Measurements from ENCODE around the gene EDC3.
A peak's percentile ranks its signal among the peaks of the same experiment; 100 is the strongest.
"Not testable (repeated sequence)": the region's sequence is repeated elsewhere in the genome, so short reads cannot be mapped to it uniquely, and the experiment has no call there.

The EDC3 gene

DNA sequence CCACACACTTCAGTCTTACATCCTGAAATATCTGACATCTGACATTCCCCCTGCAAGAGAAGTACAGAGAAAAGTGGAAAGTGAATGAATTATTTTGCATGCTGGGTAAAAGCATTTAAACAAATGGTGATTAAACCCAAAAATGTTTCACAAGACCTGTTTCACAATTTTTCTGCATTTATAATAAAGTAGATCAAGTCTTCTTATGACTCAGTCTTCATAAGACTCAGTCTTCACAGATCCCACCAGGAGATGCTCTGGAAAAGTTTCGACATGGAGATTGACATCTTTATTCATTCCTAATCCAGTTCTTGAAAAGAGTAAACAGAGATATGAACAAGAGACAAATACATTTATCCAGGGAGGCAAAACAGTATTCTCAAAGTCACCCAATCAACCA is 13.2 kb upstream of the EDC3 start:
- peak; percentile 26 for DNase-seq

- no peak for DNase-seq
Observed at GRCh38 chr15:74696808-74697207, 984 bp upstream of the EDC3 start.

GRCh38 chr15:74696398-74696729 is 540 bp upstream of the EDC3 start:
- DNase-seq, result no peak

GRCh38 chr15:74692327-74692726 is 3.5 kb downstream of the EDC3 start:
- peak; percentile 21 for DNase-seq

DNA sequence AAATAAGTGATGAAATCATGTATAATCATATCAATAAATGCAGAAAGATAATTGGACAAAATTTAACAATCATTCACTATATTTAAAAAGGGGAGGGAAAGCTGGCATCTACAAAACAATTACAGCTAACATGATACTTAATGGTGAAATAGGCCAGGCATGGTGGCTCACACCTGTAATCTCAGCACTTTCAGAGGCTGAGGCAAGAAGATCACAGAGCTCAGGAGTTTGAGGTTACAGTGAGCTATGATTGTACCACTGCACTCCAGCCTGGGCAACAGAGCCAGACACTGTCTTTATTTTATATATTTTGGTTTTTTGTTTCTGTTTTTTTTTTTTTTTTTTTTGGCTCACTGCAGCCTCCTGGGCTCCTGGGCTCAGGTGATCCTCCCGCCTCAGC is 12.1 kb downstream of the EDC3 start:
- no peak for DNase-seq

DNA sequence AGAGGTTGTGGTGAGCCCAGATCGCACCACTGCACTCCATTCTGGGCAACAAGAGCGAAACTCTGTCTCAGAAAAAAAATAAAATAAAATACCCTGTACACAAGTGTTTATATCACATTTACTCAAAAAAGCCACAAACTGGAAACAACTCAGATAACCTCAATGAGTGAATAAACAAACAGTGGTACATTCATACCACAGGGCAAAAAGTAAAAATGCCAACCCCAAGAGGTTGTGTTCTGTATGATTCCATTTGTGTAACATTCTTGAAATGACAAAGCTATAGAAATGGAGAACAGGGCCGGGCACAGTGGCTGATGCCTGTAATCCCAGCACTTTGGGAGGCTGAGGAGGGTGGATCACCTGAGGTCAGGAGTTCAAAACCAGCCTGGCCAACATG is 12.9 kb downstream of the EDC3 start:
- DNase-seq, result no peak

DNA sequence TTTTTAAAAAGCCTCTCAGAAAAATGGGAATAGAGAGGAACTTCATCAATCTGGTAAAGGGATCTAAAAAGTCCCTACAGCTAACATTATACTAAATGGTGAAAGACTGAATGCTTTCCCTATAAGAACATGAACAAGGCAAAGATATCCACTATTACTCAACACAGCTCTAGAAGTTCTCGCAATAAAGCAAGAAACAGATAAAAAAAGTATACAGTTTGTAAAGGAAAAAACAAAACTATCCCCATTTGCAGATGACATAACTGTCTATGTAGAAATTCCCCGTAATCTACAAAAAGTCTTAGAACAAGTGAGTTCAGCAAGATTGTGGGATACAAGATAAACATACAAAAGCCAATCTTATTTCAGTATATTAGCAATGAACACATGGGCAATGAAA is 15.4 kb downstream of the EDC3 start:
- no peak for DNase-seq

DNA sequence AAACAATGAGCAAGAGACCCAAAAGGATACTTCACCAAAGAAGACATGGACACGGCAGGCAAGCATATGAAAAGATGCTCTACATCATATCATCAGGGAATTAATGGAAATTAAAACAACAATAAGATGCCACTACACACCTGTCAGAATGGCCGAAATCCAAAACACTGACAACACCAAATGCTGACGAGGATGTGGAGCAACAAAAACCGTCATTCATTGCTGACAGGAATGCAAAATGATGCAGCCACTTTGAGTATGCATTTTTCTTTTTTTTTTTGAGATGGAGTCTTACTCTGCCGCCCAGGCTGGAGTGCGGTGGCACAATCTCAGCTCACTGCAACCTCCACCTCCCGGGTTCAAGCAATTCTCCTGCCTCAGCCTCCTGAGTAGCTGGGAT is 19.0 kb downstream of the EDC3 start:
- no peak for DNase-seq

- no peak for DNase-seq
Observed at GRCh38 chr15:74674161-74674560, 21.7 kb downstream of the EDC3 start.

- DNase-seq, result no peak
Observed at GRCh38 chr15:74669627-74670026, 26.2 kb downstream of the EDC3 start.

DNA sequence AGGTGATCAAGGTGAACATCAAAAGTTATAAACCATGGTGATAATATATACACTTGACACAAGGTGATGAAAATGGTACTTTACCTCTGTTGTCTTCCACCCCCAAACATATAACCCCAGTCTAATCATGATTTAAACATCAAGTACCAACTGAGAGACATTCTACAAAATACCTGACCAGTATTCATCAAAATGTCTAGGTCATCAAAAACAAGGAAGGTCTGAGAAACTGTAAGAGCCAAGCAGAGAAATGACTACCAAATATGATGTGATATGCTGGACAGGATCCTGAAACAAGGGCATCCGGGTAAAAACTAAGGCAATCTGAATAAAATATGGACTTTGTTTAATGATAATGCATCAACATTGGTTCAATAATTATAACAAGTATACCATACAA is 27.8 kb downstream of the EDC3 start:
- DNase-seq, result no peak

DNA sequence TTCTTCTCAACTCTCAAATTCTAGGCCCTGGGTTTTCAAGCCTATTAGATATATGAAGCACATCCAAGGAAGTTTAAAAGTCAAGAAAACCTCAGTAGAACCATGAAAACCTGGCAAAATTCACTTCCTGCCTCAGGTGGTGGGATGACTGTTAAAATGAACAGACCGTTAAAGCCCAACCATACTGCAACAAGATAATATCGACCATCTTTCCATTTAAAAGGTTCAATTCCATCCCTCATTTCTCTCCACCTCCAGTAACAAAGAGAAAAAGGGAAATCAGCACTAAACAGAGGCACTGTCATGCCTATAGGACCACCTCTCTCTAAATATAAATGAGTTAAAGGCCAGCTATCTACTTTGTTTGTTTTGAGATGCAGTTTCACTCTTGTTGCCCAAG is 31.2 kb downstream of the EDC3 start:
- no peak for DNase-seq

- DNase-seq, result no peak
Observed at GRCh38 chr15:74664028-74664616, 31.7 kb downstream of the EDC3 start.

DNA sequence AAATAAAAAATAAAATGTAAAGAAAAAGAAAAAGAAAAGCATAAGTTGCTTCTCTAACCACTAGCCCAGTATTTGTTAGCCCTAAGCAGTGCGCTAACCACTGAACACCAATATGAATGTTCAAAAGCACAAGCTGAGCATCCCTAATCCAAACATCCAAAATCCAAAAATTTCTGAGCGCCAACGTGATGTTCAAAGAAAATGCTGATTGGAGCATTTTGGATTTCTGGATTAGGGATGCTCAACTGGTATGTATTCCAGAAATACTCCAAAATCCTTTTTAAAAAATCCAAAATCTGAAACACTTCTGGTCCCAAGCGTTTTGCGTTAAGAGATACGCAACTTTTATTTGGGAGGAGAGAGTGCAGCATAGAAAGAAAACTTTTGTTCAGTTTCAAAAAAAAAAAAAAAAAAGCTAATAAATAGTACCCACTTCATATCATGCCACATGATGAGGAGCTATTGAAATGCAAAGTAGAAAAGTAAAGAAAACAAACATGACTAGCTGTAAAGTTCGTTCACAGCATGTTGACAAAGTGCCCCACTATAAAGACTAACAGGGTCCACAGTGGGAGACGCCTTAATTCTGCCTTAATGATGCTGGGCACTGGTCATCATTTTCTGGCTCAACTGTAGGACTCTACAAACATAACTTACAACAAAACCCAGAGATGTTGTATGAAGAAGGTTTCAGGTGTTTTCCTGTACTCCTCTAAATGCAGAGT is 32.4 kb downstream of the EDC3 start:
- DNase-seq, result no peak

DNA sequence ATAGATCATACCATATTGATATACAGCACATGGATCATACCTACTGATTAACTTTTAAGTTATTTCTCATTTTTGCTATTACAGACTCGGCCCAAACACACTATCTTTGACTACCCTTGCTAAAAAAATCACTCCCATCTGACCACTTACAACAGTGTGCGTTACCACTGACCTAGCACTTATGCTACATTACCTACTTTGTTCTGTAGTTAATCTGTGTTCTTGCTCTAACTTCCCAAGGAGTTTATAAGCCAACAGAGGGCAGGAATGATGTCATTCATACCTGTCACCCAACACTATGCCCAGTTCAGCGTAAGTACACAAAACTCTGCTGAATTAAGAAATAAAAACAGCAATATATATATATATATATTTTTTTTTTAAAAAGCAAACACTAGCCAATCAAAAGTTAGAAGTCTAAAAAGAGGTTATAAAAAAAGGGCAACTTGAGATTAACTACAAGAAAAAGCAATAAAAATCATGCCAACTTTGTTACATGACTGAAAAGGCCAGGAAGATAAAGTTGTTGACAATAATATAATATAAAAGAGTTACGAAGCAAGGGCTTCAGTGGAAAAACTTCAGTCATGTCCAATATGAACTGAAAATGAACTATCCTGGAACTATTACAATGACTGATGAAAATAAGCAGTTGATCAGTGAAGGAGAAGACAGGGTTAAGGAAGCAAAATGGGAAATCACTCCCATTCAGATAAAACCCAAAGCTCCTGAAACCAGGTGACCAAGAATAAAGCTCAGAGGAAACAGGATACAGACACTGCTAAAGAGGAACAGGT is 33.6 kb downstream of the EDC3 start:
- no peak for DNase-seq

GRCh38 chr15:74661280-74661679 is 34.5 kb downstream of the EDC3 start:
- not testable (repeated sequence) for DNase-seq

- DNase-seq, result no peak
Observed at GRCh38 chr15:74657846-74658245, 38.0 kb downstream of the EDC3 start.

DNA sequence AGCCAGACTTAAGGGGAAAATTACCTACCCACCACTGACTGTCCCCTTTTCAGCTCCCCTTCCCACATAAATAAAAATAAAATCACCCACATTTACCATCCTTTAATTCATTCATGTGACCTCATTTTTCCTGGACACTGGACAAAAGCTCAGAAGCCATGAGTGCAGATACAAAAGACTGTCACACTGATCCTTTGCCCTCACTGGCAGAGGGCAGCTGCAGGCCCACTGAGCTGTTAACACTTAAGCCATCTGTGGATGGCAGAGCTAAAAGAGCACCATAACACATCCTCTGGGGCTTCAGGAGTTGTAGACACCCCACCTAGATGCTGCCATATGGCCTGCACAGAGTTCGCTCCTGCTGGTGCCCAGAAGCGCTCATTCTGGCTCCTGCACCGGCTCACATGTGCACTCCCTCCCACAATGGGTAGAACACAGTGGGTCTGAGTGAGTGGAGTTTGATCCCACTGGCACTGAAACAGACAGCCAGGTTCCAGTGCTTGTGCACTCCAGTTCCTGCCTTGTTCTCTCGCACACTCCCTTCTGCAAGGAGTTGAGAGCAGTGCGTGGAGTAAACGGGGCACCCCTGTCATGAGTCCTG is 38.8 kb downstream of the EDC3 start:
- DNase-seq, result no peak

GRCh38 chr15:74655424-74655823 is 40.4 kb downstream of the EDC3 start:
- DNase-seq, result no peak

DNA sequence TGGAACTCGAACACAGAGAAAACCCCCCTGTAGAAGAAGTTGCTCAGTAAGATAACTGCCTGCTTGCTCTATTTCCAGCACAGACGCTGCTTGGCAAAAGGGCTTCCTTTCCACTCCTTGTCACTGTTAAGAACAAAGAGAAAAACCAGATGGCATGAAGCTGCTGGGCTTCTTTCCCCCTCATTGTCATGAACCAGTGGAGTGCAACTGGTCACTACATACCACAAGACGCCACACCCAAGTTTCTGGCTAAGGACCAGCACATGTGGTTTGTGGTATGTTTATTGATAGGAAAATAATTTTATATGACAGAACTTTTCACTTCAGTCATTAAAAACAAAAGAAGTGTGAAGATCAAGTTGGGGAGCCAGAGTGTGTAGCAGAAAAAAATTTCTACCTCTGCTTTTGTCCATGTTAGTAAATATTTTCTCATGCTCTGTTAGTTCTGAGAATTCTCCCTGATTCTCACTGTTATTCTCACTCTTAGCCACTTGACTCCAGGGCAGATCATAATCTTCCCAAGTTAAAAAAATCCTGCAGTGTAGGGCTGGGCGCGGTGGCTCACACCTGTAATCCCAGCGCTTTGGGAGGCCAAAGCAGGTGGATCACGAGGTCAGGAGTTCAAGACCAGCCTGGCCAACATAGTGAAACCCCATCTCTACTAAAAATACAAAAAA is 42.3 kb downstream of the EDC3 start:
- no peak for DNase-seq

- DNase-seq, result no peak
Observed at GRCh38 chr15:74651242-74651741, 44.5 kb downstream of the EDC3 start.

- no peak for DNase-seq
Observed at GRCh38 chr15:74648051-74648842, 47.6 kb downstream of the EDC3 start.

Measured in MV-4-11 (cell line).